Loucy (cell line): ENCODE results near the gene GPRIN1.

ENCODE experiments used
- H2AFZ ChIP-seq: fragments of 200-600 bp; sonication (generic); 2 replicates; pipeline ENCODE4 v1.6.0; 2016; ENCODE audit warnings: antibody characterized with exemption, mild to moderate bottlenecking, low read length, moderate library complexity
- H3F3A ChIP-seq: fragments of 200-600 bp; 2 replicates; pipeline ENCODE4 v1.6.0; 2016; ENCODE audit warnings: antibody characterized with exemption, low read depth, mild to moderate bottlenecking
- H3K27me3 ChIP-seq: fragments of 200-600 bp; sonication (generic); 2 replicates; pipeline ENCODE4 v1.6.1; 2014; ENCODE audit warnings: low read length, mild to moderate bottlenecking; ENCODE audit not compliant: insufficient read depth, poor library complexity, severe bottlenecking
- H3K36me3 ChIP-seq: fragments of 200-600 bp; sonication (generic); 2 replicates; pipeline ENCODE4 v1.6.1; 2016; ENCODE audit warnings: low read length; ENCODE audit not compliant: insufficient read depth
- H3K4me1 ChIP-seq: fragments of 200-600 bp; sonication (generic); 2 replicates; pipeline ENCODE4 v1.5.1; 2014; ENCODE audit warnings: low read length, mild to moderate bottlenecking; ENCODE audit not compliant: insufficient read depth, poor library complexity, severe bottlenecking
- H3K4me2 ChIP-seq: fragments of 200-600 bp; sonication (generic); 2 replicates; pipeline ENCODE4 v1.6.0; 2014; ENCODE audit warnings: antibody characterized with exemption, low read length, low read depth, mild to moderate bottlenecking; ENCODE audit not compliant: poor library complexity, severe bottlenecking
- H3K4me3 ChIP-seq: fragments of 200-600 bp; sonication (generic); 2 replicates; pipeline ENCODE4 v1.5.1; 2014; ENCODE audit warnings: low read length, mild to moderate bottlenecking, mixed read lengths; ENCODE audit not compliant: poor library complexity, severe bottlenecking
- H3K79me2 ChIP-seq: fragments of 200-600 bp; sonication (generic); 2 replicates; pipeline ENCODE4 v1.6.1; 2014; ENCODE audit warnings: low read length; ENCODE audit not compliant: insufficient read depth
- H3K9ac ChIP-seq: fragments of 200-600 bp; sonication (generic); 2 replicates; pipeline ENCODE4 v1.6.0; 2014; ENCODE audit warnings: mild to moderate bottlenecking, low read depth, low read length, moderate library complexity; ENCODE audit not compliant: poor library complexity, severe bottlenecking
- H3K9me2 ChIP-seq: fragments of 200-600 bp; sonication (generic); replicated peaks from 2 replicates; pipeline ENCODE4 v1.6.1; 2016; ENCODE audit warnings: low read depth, low read length, mixed read lengths
- H3K9me3 ChIP-seq: fragments of 200-600 bp; sonication (generic); 2 replicates; pipeline ENCODE4 v1.6.1; 2014; ENCODE audit warnings: mild to moderate bottlenecking, antibody characterized with exemption, low read length, low read depth; ENCODE audit not compliant: insufficient read depth
- H4K20me1 ChIP-seq: fragments of 200-600 bp; sonication (generic); 2 replicates; pipeline ENCODE4 v1.6.0; 2014; ENCODE audit warnings: antibody characterized with exemption, low read length, mild to moderate bottlenecking; ENCODE audit not compliant: insufficient read depth, poor library complexity, severe bottlenecking
- CTCF ChIP-seq: fragments of 200-600 bp; sonication (generic); conservative IDR thresholded peaks from 2 replicates; pipeline ENCODE4 v1.5.1; 2014; ENCODE audit warnings: mild to moderate bottlenecking, antibody characterized with exemption, low read length
- EZH2phosphoT487 ChIP-seq: fragments of 200-600 bp; IDR thresholded peaks from 2 replicates; pipeline ENCODE4 v1.6.1; 2018; ENCODE audit warnings: antibody characterized with exemption, mild to moderate bottlenecking, moderate library complexity, borderline replicate concordance

GPRIN1 gene

GRCh38 chr5:176619569-176620332 lies 9.8 kb upstream of the GPRIN1 start:
- Histone ChIP-seq H3K4me2 (no peak overlapping the region), H3K79me2 (no peaks in the 10 kb centered on the region), H2AFZ (no peak overlapping the region), H3F3A (no peaks in the 10 kb centered on the region), H4K20me1 (no peaks in the 10 kb centered on the region), H3K4me1 (no peaks in the 10 kb centered on the region), H3K27me3 (no peaks in the 10 kb centered on the region), H3K4me3 (no peak overlapping the region), H3K9me3 (no peaks in the 10 kb centered on the region), H3K9me2 (no peaks in the 10 kb centered on the region), H3K36me3 (no peaks in the 10 kb centered on the region), H3K9ac (no peak overlapping the region)
- TF ChIP-seq CTCF (no peak), EZH2phosphoT487 (no peak)

GRCh38 chr5:176619203-176619568 lies 9.2 kb upstream of the GPRIN1 start:
- Histone ChIP-seq H3K4me3 (no peak overlapping the region), H3K36me3 (no peaks in the 10 kb centered on the region), H3F3A (no peaks in the 10 kb centered on the region), H3K27me3 (no peaks in the 10 kb centered on the region), H3K9me2 (no peaks in the 10 kb centered on the region), H2AFZ (no peak overlapping the region), H3K9me3 (no peaks in the 10 kb centered on the region), H3K9ac (no peak overlapping the region), H3K4me1 (no peaks in the 10 kb centered on the region), H4K20me1 (no peaks in the 10 kb centered on the region), H3K79me2 (no peaks in the 10 kb centered on the region), H3K4me2 (no peak overlapping the region)
- TF ChIP-seq EZH2phosphoT487 (no peak), CTCF (no peak)

GRCh38 chr5:176618783-176619182 lies 8.8 kb upstream of the GPRIN1 start:
- no peaks in the 10 kb centered on the region for H3K27me3 ChIP-seq
- no peak for TF ChIP-seq EZH2phosphoT487
- TF ChIP-seq CTCF: no peak
- no peaks in the 10 kb centered on the region for H3K79me2 ChIP-seq
- no peaks in the 10 kb centered on the region for H4K20me1 ChIP-seq
- no peaks in the 10 kb centered on the region for H3F3A ChIP-seq
- no peaks in the 10 kb centered on the region for H3K9me3 ChIP-seq
- H3K36me3 ChIP-seq: no peaks in the 10 kb centered on the region
- H3K9ac ChIP-seq: no peak overlapping the region
- no peak overlapping the region for H3K4me3 ChIP-seq
- H3K4me2 ChIP-seq: no peak overlapping the region
- no peaks in the 10 kb centered on the region for H3K9me2 ChIP-seq
- no peaks in the 10 kb centered on the region for H3K4me1 ChIP-seq
- no peak overlapping the region for H2AFZ ChIP-seq
